ENCODE results near the gene ALX4.

ALX4 gene

DNA sequence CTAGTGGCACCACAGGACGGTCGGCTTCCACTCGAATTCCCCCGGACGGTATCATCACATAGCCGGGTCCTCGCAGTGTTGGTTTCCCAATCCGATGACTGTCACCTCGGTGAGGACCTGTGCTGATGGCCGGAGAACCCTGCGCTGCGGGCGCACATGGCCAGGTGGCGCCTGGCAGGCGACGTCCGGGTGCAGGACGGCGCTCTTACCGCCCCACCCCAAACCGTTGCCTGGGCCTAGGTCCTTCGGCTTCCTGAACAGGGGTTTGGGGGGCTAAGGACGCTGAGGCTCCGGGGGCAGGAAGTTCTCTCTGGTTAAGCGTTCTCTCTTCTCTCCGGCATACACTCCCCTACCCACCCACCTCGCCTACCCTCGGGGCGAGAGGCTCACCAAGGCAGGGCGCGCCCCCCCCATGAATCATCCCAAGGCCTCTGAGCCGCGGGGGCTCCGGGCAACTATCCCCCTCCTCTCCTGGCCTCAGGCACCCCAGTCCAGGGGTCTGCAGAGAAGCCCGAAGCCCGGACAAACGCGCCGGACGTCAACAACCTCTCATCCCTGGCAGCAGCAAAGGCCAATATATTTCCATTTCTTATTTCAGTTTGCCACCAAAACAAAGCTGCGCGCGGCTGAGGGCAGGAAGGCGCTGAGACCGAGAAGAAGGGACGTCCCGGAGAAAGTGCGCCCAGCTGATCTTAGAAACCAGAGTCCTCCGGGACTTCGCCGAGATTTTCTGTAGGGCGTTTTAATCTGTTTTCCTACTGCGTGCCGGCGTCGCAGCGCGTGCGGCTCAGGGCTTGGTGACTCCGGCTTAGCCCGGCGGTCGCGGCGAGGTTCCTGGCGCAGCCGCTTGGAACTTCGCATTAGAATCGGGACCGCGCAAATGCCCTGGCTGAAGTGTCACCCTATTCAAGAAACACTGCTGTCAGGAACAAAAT is 5.6 kb downstream of the ALX4 start:
- TF ChIP-seq, protein P1, sequence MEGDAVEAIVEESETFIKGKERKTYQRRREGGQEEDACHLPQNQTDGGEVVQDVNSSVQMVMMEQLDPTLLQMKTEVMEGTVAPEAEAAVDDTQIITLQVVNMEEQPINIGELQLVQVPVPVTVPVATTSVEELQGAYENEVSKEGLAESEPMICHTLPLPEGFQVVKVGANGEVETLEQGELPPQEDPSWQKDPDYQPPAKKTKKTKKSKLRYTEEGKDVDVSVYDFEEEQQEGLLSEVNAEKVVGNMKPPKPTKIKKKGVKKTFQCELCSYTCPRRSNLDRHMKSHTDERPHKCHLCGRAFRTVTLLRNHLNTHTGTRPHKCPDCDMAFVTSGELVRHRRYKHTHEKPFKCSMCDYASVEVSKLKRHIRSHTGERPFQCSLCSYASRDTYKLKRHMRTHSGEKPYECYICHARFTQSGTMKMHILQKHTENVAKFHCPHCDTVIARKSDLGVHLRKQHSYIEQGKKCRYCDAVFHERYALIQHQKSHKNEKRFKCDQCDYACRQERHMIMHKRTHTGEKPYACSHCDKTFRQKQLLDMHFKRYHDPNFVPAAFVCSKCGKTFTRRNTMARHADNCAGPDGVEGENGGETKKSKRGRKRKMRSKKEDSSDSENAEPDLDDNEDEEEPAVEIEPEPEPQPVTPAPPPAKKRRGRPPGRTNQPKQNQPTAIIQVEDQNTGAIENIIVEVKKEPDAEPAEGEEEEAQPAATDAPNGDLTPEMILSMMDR (IDR thresholded peaks at IDR 0.05; ENCODE audit: control insufficient read depth, extremely low read depth, insufficient read depth) = no peak
- no peak for DNase-seq (ENCODE audit: low read depth)
- H3K4me3 ChIP-seq (ENCODE audit: low read depth, low read length) = no peak overlapping the region

DNA sequence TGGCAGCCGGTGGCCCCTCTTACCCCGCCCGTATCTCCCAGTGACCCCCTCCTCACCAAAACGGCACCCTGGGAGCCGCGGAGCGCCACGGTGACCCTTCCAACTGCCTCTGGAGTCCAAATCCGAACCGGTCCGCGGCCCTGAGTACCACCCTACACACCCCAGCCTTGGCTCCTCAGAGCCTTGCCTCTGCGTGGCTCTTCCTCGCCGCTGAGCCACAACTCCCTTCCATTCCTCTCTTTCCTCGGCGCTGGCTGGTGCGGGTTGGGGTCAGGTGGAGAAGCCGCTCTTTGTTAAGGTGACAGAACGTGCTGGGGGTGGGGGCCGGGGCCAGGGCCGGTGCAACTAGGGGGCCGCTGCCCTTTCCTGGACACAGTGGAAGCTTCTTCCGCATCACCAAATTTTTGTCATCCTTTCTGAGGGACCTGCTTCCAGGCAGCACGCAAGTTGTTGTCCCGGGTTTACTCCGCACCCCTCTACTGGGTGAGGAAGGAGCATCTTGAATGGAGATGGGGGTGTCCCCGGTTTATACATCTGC is 6.5 kb downstream of the ALX4 start:
- no peak for DNase-seq (ENCODE audit: low read depth)
- TF ChIP-seq, protein P1 (IDR thresholded peaks at IDR 0.05; ENCODE audit: control insufficient read depth, extremely low read depth, insufficient read depth) = no peak
- no peak overlapping the region for H3K4me3 ChIP-seq (ENCODE audit: low read depth, low read length)

DNA sequence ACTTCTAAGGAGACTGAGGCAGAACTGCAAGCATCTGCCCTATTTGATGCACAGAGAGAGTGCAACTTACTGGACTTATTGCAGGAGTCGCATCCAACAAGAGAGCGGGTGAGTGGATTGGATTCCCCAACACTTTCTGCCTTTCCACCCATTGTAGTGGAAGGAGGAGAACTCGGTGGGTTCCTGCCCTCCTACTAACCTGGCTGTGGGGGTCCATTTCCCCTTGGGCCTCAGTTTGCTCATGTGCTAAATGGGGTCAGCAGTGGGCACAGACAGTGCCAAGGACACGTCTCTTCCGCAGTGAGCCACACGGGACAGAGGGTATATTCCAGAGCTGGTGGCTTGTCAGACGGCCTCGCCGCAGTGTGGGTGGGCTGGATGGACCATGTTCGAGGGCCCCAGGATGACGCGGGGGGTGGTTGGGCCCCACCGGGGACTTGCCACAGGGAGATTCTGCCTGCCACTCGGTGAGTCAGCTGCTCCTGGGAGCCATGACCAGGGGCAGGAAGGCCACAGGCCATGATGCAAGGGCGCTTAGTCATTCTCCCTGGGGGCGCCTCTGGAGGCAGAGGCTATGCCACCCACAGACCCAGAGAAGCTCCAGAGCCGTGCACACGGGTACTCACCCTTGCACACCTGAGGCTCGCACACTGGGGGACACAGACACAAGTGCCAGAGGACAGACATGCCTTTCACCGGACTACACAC is 8.2 kb downstream of the ALX4 start:
- TF ChIP-seq, protein P1 (IDR thresholded peaks at IDR 0.05; ENCODE audit: control insufficient read depth, extremely low read depth, insufficient read depth) = no peak
- DNase-seq (ENCODE audit: low read depth) = no peak
- H3K4me3 ChIP-seq (ENCODE audit: low read depth, low read length) = no peak overlapping the region

DNA sequence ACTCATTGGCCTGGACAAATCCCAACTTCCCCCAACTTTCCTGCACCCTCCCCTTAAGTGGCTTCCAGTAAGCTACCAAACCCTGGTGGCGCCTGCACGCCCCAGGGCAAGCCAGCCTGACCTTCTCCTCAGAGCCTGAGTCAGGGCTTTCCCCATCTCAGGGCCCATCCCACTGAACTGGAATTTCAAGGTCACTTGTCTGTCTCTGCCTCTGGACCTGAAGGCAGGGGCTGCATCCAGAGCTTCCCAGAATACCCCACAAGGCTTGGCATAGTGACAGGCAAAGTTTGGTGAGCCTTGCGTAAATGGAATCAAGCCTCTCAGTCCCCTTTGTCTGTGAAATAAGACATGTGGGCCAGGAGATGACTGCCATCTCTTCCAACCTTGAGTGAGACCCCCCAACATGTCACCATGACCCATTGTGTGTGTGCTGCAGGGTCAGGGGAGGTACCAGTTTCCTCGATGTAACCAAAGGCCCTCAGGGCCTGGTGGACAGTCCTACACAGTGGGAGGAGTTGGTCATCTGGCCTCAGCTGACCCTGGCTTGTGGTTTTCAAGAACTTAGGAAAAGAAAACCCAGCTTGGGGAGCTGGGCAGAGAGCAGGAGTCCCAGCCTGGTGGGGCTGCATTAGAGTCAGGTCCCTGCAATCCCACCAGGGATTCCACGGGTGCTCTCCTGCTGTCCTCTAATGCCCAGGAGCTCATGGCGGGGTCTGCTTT is 8.9 kb downstream of the ALX4 start:
- no peak for DNase-seq (ENCODE audit: low read depth)
- TF ChIP-seq, protein P1 (IDR thresholded peaks at IDR 0.05; ENCODE audit: control insufficient read depth, extremely low read depth, insufficient read depth) = no peak
- no peak overlapping the region for H3K4me3 ChIP-seq (ENCODE audit: low read depth, low read length)

GRCh38 chr11:44298862-44299261 is 11.1 kb downstream of the ALX4 start:
- TF ChIP-seq, protein P1 (IDR thresholded peaks at IDR 0.05; ENCODE audit: control insufficient read depth, extremely low read depth, insufficient read depth) = no peak
- DNase-seq (ENCODE audit: low read depth) = no peak
- no peak overlapping the region for H3K4me3 ChIP-seq (ENCODE audit: low read depth, low read length)

DNA sequence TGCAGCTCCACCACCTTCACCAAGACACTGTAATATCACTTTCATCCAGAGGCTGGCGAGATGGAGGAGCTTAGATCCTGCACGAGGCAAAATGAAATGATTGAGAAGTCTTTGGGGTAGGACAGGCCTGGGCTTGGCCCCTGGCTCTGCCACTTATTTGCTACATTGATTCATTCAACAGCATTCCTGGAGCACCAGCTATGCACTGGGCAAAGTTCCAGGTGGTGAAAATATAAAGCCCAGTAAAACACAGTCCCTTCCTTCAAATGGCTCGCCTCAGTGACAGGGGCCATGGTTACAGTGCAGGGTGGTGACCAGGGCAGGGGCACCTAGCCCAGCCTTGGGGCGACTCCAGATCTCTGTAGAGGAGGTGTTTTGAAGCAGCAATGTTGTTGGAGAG is 19.7 kb downstream of the ALX4 start:
- no peak for DNase-seq (ENCODE audit: low read depth)
- no peak overlapping the region for H3K4me3 ChIP-seq (ENCODE audit: low read depth, low read length)
- TF ChIP-seq, protein P1 (IDR thresholded peaks at IDR 0.05; ENCODE audit: control insufficient read depth, extremely low read depth, insufficient read depth) = no peak
